ENCODE data around the gene NEMP1. TPM values are rescaled to one million over a fixed set of nuclear protein-coding genes. Genes with fewer than 3 reads are reported as not detected.

NEMP1 gene
- total and polyA plus RNA-seq, 2 of the 13 experiments (the other 11 are each of a cell fraction or from before 2014, with no cell fraction given), result 11.4 to 12.9 TPM

DNA sequence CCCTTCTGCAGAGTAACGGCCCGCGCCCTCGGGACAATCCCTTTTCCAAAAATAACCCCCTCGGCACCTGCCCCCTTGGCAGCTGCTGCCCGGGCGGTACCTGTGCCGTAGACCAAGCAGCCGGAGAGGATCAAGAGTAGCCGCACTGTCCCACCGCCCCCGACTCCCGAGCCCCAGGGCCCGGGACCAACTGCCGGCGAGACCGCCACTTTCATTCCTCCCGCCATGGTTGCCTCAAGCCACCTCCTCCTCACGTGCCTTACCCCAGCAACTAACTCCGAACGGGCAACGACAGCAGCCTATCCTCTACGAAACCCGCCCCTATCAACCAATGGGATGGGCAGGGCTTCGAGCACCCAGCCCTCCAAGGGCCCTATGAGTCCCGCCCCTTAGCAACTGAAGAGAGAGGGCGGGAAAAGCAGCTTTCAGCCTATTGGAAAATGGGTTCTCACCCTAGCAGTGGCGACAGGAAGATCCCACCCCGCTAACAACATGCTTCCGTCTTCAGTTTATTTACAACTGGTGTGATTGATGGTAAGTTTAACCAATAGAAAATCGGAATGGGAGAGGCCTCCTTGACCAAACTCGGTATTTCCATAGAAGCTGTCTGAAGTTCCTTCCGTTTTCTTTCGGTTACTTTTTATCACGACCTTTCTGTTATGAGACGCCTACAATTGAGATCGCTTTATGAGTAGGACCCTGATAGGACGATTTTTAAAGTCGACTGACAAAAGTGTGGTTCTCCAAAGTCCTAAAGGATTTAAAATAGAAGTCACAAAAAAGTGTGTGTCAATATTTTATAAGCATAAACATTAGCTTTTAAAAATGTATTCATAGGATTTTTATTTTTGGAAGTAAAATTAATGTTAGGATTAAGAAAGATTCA is at the start of gene NEMP1 (continued):
- TF ChIP-seq, protein P1, sequence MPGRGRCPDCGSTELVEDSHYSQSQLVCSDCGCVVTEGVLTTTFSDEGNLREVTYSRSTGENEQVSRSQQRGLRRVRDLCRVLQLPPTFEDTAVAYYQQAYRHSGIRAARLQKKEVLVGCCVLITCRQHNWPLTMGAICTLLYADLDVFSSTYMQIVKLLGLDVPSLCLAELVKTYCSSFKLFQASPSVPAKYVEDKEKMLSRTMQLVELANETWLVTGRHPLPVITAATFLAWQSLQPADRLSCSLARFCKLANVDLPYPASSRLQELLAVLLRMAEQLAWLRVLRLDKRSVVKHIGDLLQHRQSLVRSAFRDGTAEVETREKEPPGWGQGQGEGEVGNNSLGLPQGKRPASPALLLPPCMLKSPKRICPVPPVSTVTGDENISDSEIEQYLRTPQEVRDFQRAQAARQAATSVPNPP (CRISPR knock-in tag; IDR thresholded peaks at IDR 0.05), result peak; percentile 60; the same call in 1 of the 2 replicates
- no peak for TF ChIP-seq CHD2 (IDR thresholded peaks at IDR 0.05; ENCODE audit: low read depth, low read length)
- TF ChIP-seq, protein P2, sequence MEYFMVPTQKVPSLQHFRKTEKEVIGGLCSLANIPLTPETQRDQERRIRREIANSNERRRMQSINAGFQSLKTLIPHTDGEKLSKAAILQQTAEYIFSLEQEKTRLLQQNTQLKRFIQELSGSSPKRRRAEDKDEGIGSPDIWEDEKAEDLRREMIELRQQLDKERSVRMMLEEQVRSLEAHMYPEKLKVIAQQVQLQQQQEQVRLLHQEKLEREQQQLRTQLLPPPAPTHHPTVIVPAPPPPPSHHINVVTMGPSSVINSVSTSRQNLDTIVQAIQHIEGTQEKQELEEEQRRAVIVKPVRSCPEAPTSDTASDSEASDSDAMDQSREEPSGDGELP (IDR thresholded peaks at IDR 0.05; ENCODE audit: borderline replicate concordance, low read depth), result no peak
- TF ChIP-seq, protein P3, sequence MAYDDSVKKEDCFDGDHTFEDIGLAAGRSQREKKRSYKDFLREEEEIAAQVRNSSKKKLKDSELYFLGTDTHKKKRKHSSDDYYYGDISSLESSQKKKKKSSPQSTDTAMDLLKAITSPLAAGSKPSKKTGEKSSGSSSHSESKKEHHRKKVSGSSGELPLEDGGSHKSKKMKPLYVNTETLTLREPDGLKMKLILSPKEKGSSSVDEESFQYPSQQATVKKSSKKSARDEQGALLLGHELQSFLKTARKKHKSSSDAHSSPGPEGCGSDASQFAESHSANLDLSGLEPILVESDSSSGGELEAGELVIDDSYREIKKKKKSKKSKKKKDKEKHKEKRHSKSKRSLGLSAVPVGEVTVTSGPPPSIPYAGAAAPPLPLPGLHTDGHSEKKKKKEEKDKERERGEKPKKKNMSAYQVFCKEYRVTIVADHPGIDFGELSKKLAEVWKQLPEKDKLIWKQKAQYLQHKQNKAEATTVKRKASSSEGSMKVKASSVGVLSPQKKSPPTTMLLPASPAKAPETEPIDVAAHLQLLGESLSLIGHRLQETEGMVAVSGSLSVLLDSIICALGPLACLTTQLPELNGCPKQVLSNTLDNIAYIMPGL (CRISPR knock-in tag; IDR thresholded peaks at IDR 0.05; ENCODE audit: borderline replicate concordance in 1 of 2, low read depth in 1 of 2), result peak; percentile 17 to 35; a peak in 1 of 4 replicates
- TF ChIP-seq, protein P4, sequence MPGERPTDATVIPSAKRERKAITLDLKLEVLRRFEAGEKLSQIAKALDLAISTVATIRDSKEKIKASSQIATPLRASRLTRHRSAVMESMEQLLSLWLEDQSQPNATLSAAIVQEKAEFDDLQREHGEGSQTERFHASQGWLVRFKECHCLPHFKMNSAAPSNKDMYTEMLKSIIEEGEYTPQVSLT (CRISPR knock-in tag; IDR thresholded peaks at IDR 0.05; ENCODE audit: borderline replicate concordance, low read depth), result no peak
- TF ChIP-seq REPIN1 (CRISPR knock-in tag; IDR thresholded peaks at IDR 0.05; ENCODE audit: borderline replicate concordance, low read depth), result peak; percentile 45; the same call in 1 of the 2 replicates
- no peak for TF ChIP-seq ZNF570 (CRISPR knock-in tag; IDR thresholded peaks at IDR 0.05; ENCODE audit: borderline replicate concordance)
- TF ChIP-seq, protein P5, sequence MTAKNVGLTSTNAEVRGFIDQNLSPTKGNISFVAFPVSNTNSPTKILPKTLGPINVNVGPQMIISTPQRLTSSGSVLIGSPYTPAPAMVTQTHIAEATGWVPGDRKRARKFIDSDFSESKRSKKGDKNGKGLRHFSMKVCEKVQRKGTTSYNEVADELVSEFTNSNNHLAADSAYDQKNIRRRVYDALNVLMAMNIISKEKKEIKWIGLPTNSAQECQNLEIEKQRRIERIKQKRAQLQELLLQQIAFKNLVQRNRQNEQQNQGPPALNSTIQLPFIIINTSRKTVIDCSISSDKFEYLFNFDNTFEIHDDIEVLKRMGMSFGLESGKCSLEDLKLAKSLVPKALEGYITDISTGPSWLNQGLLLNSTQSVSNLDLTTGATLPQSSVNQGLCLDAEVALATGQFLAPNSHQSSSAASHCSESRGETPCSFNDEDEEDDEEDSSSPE (CRISPR knock-in tag; IDR thresholded peaks at IDR 0.05), result peak; percentile 98
- TF ChIP-seq ZNF430 (CRISPR knock-in tag; IDR thresholded peaks at IDR 0.05), result peak; percentile 69; the same call in 1 of the 2 replicates
- TF ChIP-seq, protein P6, sequence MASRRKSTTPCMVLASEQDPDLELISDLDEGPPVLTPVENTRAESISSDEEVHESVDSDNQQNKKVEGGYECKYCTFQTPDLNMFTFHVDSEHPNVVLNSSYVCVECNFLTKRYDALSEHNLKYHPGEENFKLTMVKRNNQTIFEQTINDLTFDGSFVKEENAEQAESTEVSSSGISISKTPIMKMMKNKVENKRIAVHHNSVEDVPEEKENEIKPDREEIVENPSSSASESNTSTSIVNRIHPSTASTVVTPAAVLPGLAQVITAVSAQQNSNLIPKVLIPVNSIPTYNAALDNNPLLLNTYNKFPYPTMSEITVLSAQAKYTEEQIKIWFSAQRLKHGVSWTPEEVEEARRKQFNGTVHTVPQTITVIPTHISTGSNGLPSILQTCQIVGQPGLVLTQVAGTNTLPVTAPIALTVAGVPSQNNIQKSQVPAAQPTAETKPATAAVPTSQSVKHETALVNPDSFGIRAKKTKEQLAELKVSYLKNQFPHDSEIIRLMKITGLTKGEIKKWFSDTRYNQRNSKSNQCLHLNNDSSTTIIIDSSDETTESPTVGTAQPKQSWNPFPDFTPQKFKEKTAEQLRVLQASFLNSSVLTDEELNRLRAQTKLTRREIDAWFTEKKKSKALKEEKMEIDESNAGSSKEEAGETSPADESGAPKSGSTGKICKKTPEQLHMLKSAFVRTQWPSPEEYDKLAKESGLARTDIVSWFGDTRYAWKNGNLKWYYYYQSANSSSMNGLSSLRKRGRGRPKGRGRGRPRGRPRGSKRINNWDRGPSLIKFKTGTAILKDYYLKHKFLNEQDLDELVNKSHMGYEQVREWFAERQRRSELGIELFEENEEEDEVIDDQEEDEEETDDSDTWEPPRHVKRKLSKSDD (CRISPR knock-in tag; IDR thresholded peaks at IDR 0.05; ENCODE audit: low read depth), result 0 out of 2 replicates have a peak, but pooled peaks have one; percentile 46
- TF ChIP-seq, protein P7, sequence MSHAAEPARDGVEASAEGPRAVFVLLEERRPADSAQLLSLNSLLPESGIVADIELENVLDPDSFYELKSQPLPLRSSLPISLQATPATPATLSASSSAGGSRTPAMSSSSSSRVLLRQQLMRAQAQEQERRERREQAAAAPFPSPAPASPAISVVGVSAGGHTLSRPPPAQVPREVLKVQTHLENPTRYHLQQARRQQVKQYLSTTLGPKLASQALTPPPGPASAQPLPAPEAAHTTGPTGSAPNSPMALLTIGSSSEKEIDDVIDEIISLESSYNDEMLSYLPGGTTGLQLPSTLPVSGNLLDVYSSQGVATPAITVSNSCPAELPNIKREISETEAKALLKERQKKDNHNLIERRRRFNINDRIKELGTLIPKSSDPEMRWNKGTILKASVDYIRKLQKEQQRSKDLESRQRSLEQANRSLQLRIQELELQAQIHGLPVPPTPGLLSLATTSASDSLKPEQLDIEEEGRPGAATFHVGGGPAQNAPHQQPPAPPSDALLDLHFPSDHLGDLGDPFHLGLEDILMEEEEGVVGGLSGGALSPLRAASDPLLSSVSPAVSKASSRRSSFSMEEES (CRISPR knock-in tag; IDR thresholded peaks at IDR 0.05), result peak; percentile 92
- TF ChIP-seq CBFB (CRISPR knock-in tag; IDR thresholded peaks at IDR 0.05), result no peak
- peak; percentile 72; the same call in 1 of the 2 replicates for TF ChIP-seq SALL1 (CRISPR knock-in tag; IDR thresholded peaks at IDR 0.05)
- TF ChIP-seq, protein P8, sequence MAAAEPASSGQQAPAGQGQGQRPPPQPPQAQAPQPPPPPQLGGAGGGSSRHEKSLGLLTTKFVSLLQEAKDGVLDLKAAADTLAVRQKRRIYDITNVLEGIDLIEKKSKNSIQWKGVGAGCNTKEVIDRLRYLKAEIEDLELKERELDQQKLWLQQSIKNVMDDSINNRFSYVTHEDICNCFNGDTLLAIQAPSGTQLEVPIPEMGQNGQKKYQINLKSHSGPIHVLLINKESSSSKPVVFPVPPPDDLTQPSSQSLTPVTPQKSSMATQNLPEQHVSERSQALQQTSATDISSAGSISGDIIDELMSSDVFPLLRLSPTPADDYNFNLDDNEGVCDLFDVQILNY (CRISPR knock-in tag; conservative IDR thresholded peaks at IDR 0.05), result peak; percentile 97
- peak; percentile 98 for TF ChIP-seq FOXK1 (CRISPR knock-in tag; IDR thresholded peaks at IDR 0.05; ENCODE audit: borderline replicate concordance, low read depth)

Data from HepG2 (cell line).